ENCODE data around the gene CD59. TPM values are rescaled to one million over a fixed set of nuclear protein-coding genes. Genes with fewer than 3 reads are reported as not detected.

The CD59 gene
- total RNA-seq, 1 donor from 2014 or later = 637 TPM

DNA sequence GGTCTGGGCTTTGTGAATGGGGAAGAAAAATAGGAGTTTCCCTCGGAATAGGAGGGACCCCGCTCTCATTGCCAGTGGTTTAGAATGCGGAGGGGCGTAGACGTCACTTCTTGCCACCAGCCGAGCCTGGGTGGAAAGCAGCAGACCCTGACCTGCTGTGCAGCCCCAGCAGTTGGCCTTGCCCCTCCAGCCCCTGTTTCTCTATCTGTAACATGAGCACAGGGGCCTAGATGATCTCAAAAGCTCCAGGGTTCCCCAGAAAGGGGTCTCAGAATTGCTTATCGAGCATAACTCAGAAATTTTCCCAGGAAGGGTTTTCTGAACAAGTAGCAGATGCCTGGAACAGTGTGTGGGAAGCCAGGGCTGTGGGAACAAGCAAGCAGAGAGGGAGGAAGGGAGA lies 79.5 kb downstream of the CD59 start:
- Histone ChIP-seq H3K27ac (no peak overlapping the region), H3K4me1 (peaks cover 0 to 8% of the 10 kb centered on the region in 2 donors), H3K4me3 (no peak overlapping the region), H3K27me3 (no peaks in the 10 kb centered on the region), H3K36me3 (no peaks in the 10 kb centered on the region), H3K9me3 (no peaks in the 10 kb centered on the region)
- DNase-seq (ENCODE audit: low spot score in 2 of 2) = no peak
- intact Hi-C loops (cut with DNase I) = no loop called here
- TF ChIP-seq, protein P1, sequence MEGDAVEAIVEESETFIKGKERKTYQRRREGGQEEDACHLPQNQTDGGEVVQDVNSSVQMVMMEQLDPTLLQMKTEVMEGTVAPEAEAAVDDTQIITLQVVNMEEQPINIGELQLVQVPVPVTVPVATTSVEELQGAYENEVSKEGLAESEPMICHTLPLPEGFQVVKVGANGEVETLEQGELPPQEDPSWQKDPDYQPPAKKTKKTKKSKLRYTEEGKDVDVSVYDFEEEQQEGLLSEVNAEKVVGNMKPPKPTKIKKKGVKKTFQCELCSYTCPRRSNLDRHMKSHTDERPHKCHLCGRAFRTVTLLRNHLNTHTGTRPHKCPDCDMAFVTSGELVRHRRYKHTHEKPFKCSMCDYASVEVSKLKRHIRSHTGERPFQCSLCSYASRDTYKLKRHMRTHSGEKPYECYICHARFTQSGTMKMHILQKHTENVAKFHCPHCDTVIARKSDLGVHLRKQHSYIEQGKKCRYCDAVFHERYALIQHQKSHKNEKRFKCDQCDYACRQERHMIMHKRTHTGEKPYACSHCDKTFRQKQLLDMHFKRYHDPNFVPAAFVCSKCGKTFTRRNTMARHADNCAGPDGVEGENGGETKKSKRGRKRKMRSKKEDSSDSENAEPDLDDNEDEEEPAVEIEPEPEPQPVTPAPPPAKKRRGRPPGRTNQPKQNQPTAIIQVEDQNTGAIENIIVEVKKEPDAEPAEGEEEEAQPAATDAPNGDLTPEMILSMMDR (IDR thresholded peaks at IDR 0.05) = no peak

DNA sequence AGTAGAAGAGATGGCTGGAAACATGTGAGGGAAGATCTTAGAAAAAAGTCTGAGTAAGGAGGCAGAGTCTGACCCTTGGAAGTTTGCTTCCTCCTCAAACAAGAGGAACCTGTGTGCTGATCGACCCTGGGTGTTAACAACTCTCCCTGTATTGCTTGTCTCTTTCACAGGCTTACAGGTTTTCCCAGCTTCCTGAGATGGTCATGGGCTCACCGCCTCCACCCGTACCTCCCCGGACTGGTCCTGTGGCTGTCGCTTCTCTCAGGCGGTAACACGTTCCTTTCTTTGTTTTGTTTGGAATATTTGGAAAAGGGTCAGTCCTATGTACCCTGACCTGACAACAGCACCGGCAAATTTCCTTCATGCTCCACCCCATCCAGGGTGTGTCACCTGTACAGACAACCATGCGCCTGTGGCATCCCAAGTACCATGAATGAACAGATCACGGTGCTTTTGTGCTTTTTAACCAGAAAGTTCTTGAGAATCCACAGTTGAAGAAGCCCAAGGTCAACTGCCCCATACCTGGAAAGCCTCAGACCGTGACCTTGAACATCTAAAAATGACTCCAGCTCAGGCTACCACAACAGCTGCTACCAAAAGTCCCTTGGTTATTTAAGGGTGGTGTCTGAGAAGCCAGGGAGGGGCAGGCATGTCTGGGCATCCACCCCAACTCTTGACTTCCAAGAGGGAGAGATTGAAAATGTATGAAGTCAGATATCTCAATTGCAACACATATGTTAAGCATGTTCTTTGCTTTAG lies 80.2 kb downstream of the CD59 start:
- TF ChIP-seq, protein P1 (IDR thresholded peaks at IDR 0.05) = no peak
- H3K9me3 ChIP-seq = no peaks in the 10 kb centered on the region
- no peak overlapping the region for H3K4me3 ChIP-seq
- peaks cover 0 to 8% of the 10 kb centered on the region in 2 donors for H3K4me1 ChIP-seq
- DNase-seq (ENCODE audit: low spot score in 2 of 2) = no peak
- intact Hi-C loops (cut with DNase I) = no loop called here
- no peak overlapping the region for H3K27ac ChIP-seq
- no peaks in the 10 kb centered on the region for H3K36me3 ChIP-seq
- no peaks in the 10 kb centered on the region for H3K27me3 ChIP-seq

DNA sequence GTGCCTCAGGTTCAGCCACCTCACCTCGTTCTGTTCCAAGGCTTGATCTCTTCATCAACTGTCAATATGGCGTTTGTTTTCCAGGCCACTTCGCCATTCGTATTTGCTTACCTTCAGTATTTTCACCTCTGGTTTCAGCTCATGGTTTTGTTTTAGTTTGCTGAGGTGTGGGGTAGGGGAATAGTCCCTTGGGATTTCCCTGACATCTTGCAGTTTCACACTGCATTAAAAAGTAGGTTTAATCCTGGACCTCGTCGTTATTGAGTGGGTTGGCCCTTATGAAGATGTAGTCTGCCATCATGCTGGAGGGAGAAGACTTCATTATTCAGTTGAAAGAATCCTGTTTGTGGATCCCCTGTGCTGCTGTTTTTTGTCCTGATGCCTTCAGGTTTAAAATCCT lies 81.6 kb downstream of the CD59 start:
- Histone ChIP-seq H3K4me1 (peaks cover 0 to 8% of the 10 kb centered on the region in 2 donors), H3K27me3 (no peaks in the 10 kb centered on the region), H3K9me3 (no peaks in the 10 kb centered on the region), H3K4me3 (no peak overlapping the region), H3K27ac (no peak overlapping the region), H3K36me3 (no peaks in the 10 kb centered on the region)
- no peak for DNase-seq (ENCODE audit: low spot score in 2 of 2)
- TF ChIP-seq, protein P1 (IDR thresholded peaks at IDR 0.05) = no peak
- intact Hi-C loops (cut with DNase I) = no loop called here

Other genes with a start within 250 kb of the CD59 start
- not detected for gene C11orf91, start 35.6 kb downstream of the CD59 start, total RNA-seq
- gene FBXO3, start 38.1 kb upstream of the CD59 start, total RNA-seq = 11.8 TPM
- 56.0 TPM for gene LMO2, start 155.7 kb upstream of the CD59 start, total RNA-seq

All from ascending aorta (tissue), 2 donors.